ENCODE results near the gene ASCC3.

- no peak for TF ChIP-seq POLR2A (IDR thresholded peaks at IDR 0.05)
- TF ChIP-seq CTCF (IDR thresholded peaks at IDR 0.05): no peak
Observed at GRCh38 chr6:100482698-100483097, 398.4 kb downstream of the ASCC3 start.

Measured in adrenal gland (tissue), 5 donors.